Measurements from ENCODE around the gene STXBP3. TPM values are rescaled to one million over a fixed set of nuclear protein-coding genes. Genes with fewer than 3 reads are reported as not detected.

Gene STXBP3
- total and polyA plus RNA-seq, 2 donors (not counting 3 experiments of a cell fraction or from before 2014, with no cell fraction given): 9.4 to 44.1 TPM

DNA sequence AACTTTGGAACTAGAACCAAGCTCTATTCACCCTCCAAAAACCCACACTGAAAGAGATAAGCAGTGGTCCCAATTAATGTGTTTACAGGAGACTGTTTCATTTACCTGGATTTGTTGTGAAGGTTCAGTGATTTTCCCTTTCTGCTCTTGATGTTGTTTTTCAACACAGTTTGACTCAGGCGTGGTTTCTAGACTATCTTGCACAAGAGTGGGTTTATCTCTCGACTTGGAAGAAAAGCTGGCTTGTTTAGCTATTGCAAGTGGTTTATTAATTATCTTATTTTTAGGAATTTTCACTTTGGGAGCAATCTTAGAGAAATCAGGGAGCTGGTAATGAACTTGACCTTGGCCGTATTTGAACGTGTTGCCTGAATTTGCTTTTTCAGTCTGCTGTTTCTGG lies 105.1 kb downstream of the STXBP3 start:
- H3K4me1 ChIP-seq (ENCODE audit: control insufficient read depth, extremely low read depth, insufficient read depth, low read length): no peaks in the 10 kb centered on the region
- ChIA-PET POLR2A (no interaction called here), CTCF (interaction anchor here (0.9 to 2.1 kb wide), 7 partner anchors 10 to 261 kb away, joined by 3 to 9 read pairs (median 4); a partner anchor contains a TSS)
- TF ChIP-seq FOS (IDR thresholded peaks at IDR 0.05; ENCODE audit: borderline replicate concordance, insufficient read depth, low read length) (no peak), GATA2 (IDR thresholded peaks at IDR 0.05; ENCODE audit: insufficient read depth, insufficient read length, low read depth, low read length) (no peak), POLR2A (IDR thresholded peaks at IDR 0.05; ENCODE audit: low read depth, low read length) (no peak), JUN (IDR thresholded peaks at IDR 0.05; ENCODE audit: borderline replicate concordance, insufficient read depth, insufficient read length, low read depth) (no peak), EZH2 (IDR thresholded peaks at IDR 0.05; ENCODE audit: borderline replicate concordance, low read depth, low read length, severe bottlenecking) (no peak), MYC (IDR thresholded peaks at IDR 0.05; ENCODE audit: low read depth, low read length) (no peak), POLR2AphosphoS5 (IDR thresholded peaks at IDR 0.05; ENCODE audit: insufficient read depth, low read depth, low read length) (no peak)
- TF ChIP-seq, protein P1, sequence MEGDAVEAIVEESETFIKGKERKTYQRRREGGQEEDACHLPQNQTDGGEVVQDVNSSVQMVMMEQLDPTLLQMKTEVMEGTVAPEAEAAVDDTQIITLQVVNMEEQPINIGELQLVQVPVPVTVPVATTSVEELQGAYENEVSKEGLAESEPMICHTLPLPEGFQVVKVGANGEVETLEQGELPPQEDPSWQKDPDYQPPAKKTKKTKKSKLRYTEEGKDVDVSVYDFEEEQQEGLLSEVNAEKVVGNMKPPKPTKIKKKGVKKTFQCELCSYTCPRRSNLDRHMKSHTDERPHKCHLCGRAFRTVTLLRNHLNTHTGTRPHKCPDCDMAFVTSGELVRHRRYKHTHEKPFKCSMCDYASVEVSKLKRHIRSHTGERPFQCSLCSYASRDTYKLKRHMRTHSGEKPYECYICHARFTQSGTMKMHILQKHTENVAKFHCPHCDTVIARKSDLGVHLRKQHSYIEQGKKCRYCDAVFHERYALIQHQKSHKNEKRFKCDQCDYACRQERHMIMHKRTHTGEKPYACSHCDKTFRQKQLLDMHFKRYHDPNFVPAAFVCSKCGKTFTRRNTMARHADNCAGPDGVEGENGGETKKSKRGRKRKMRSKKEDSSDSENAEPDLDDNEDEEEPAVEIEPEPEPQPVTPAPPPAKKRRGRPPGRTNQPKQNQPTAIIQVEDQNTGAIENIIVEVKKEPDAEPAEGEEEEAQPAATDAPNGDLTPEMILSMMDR (IDR thresholded peaks at IDR 0.05; ENCODE audit: extremely low read depth in 1 of 2, insufficient read depth in 1 of 2, low read depth in 1 of 2, low read length in 2 of 2): no peak
- TF ChIP-seq, protein P2, sequence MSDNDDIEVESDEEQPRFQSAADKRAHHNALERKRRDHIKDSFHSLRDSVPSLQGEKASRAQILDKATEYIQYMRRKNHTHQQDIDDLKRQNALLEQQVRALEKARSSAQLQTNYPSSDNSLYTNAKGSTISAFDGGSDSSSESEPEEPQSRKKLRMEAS (IDR thresholded peaks at IDR 0.05; ENCODE audit: insufficient read depth, insufficient read length): no peak
- no peaks in the 10 kb centered on the region for H3K9me3 ChIP-seq (replicated peaks; ENCODE audit: control insufficient read depth, insufficient read depth, low read length)
- DNase-seq (ENCODE audit: low read depth, low spot score) (no peak), FAIRE-seq (no peak)
- no TSS peak for BruUV-seq (replicated peaks)
- no peak overlapping the region for H3K9ac ChIP-seq (replicated peaks; ENCODE audit: extremely low read depth, insufficient read depth, low read length)
- no peak overlapping the region for H3K27ac ChIP-seq (ENCODE audit: insufficient read depth, low read depth, low read length)
- H3K4me2 ChIP-seq (ENCODE audit: insufficient read depth, low read length): no peak overlapping the region
- peaks cover 12 to 19% of the 10 kb centered on the region in 2 experiments for H3K27me3 ChIP-seq (ENCODE audit: control insufficient read depth in 2 of 2, insufficient read depth in 2 of 2, low read length in 2 of 2)
- no peaks in the 10 kb centered on the region for H3K79me2 ChIP-seq (ENCODE audit: control insufficient read depth, insufficient read depth, low read length)
- dilution Hi-C loops (cut with MboI; ENCODE audit: extremely low pct_ligation_motif_present, low sequenced_read_pairs) (no loop called here), intact Hi-C loops (cut with micrococcal nuclease) (no loop called here)
- no peaks in the 10 kb centered on the region for H3K9me1 ChIP-seq (replicated peaks; ENCODE audit: control insufficient read depth, extremely low read depth, insufficient read depth, low read length)
- H4K20me1 ChIP-seq (replicated peaks; ENCODE audit: control insufficient read depth, extremely low read depth, insufficient read depth, low read length): no peaks in the 10 kb centered on the region
- no peak overlapping the region for H3K4me3 ChIP-seq (replicated peaks in 1 of 3; ENCODE audit: insufficient read depth in 1 of 3, low read depth in 1 of 3, low read length in 3 of 3)
- H2AFZ ChIP-seq (ENCODE audit: low read depth, low read length): no peak overlapping the region
- H3K36me3 ChIP-seq (ENCODE audit: control insufficient read depth in 2 of 2, extremely low read depth in 1 of 2, insufficient read depth in 2 of 2, low read length in 2 of 2): no peaks in the 10 kb centered on the region
